HEK293 (cell line): ENCODE measurements around the gene DST.

Experiments used
- CTCF ChIA-PET: fragments of 350-600 bp; formaldehyde crosslinking; extraction: SDS; loops from one replicate; lab custom pipeline; 2021; ENCODE audit warnings: antibody characterized with exemption; lab: Yijun Ruan, JAX
- POLR2A ChIA-PET: fragments of 300-600 bp; formaldehyde crosslinking; extraction: SDS; loops from one replicate; lab custom pipeline; 2020; ENCODE audit warnings: antibody characterized with exemption, inconsistent platforms; lab: Yijun Ruan, JAX
- H3K27ac ChIP-seq: fragments of 200-500 bp; sonication (Bioruptor generic); 2 replicates; pipeline ENCODE4 v1.5.1; 2014; ENCODE audit warnings: low read depth, low read length, control low read depth, inconsistent platforms; ENCODE audit errors: extremely low read depth
- H3K36me3 ChIP-seq, 2 experiments: fragments of 200-500 bp in 1 of 2; sonication (Bioruptor generic) in 1 of 2; 1 replicate in 1 of 2; 2 replicates in 1 of 2; pipeline ENCODE4 v1.5.1; 2014 to 2017; ENCODE audit warnings: inconsistent platforms in 2 of 2, low read length in 2 of 2; ENCODE audit not compliant: control insufficient read depth in 2 of 2, insufficient read depth in 1 of 2
- H3K4me1 ChIP-seq: fragments of 200-500 bp; sonication (Bioruptor generic); 2 replicates; pipeline ENCODE4 v1.5.1; 2014; ENCODE audit warnings: mild to moderate bottlenecking, low read length, inconsistent platforms; ENCODE audit not compliant: control insufficient read depth, insufficient read depth
- H3K4me3 ChIP-seq: 2 replicates; pipeline ENCODE4 v1.5.1; 2011; ENCODE audit warnings: low read depth, mild to moderate bottlenecking, control low read depth, low read length, moderate library complexity
- H3K9me3 ChIP-seq: fragments of 200-500 bp; sonication (Bioruptor generic); 2 replicates; pipeline ENCODE4 v1.5.1; 2014; ENCODE audit warnings: low read depth, low read length, inconsistent platforms; ENCODE audit not compliant: control insufficient read depth, insufficient read depth
- ATF2 ChIP-seq: fragments of 450-650 bp; formaldehyde crosslinking; IDR thresholded peaks from 2 replicates; pipeline ENCODE4 v1.5.1; 2016; ENCODE audit warnings: missing biosample characterization, missing genetic modification characterization, low read depth
- EGR2 ChIP-seq: fragments of 450-650 bp; formaldehyde crosslinking; IDR thresholded peaks from 2 replicates; pipeline ENCODE4 v1.5.1; 2016; ENCODE audit warnings: low read depth, missing biosample characterization, missing genetic modification characterization
- ZBTB48 ChIP-seq: fragments of 450-650 bp; formaldehyde crosslinking; IDR thresholded peaks from 2 replicates; pipeline ENCODE4 v1.5.1; 2016; ENCODE audit warnings: missing biosample characterization, missing genetic modification characterization
- ZNF19 ChIP-seq: fragments of 450-650 bp; formaldehyde crosslinking; IDR thresholded peaks from 2 replicates; pipeline ENCODE4; 2016; ENCODE audit warnings: missing biosample characterization, missing genetic modification characterization, low read depth
- ZNF23 ChIP-seq: fragments of 450-650 bp; formaldehyde crosslinking; IDR thresholded peaks from 2 replicates; pipeline ENCODE4 v1.5.1; 2016; ENCODE audit warnings: missing biosample characterization, missing genetic modification characterization, borderline replicate concordance
- ZNF239 ChIP-seq: fragments of 450-650 bp; formaldehyde crosslinking; IDR thresholded peaks from 2 replicates; pipeline ENCODE4 v1.5.1; 2016; ENCODE audit warnings: missing biosample characterization, missing genetic modification characterization
- ZNF24 ChIP-seq: fragments of 450-650 bp; formaldehyde crosslinking; IDR thresholded peaks from 2 replicates; pipeline ENCODE4 v1.5.1; 2016; ENCODE audit warnings: missing biosample characterization, missing genetic modification characterization
- ZNF248 ChIP-seq: fragments of 450-650 bp; formaldehyde crosslinking; IDR thresholded peaks from 2 replicates; pipeline ENCODE4 v1.5.1; 2017; ENCODE audit warnings: missing biosample characterization, missing genetic modification characterization
- ZNF280C ChIP-seq: fragments of 450-650 bp; formaldehyde crosslinking; IDR thresholded peaks from 2 replicates; pipeline ENCODE4 v1.5.1; 2016; ENCODE audit warnings: missing biosample characterization, missing genetic modification characterization
- ZNF416 ChIP-seq: fragments of 450-650 bp; formaldehyde crosslinking; IDR thresholded peaks from 2 replicates; pipeline ENCODE4 v1.5.1; 2016; ENCODE audit warnings: missing biosample characterization, missing genetic modification characterization
- ZNF426 ChIP-seq: fragments of 450-650 bp; formaldehyde crosslinking; IDR thresholded peaks from 2 replicates; pipeline ENCODE4 v1.5.1; 2017; ENCODE audit warnings: missing biosample characterization, missing genetic modification characterization, mild to moderate bottlenecking, inconsistent platforms, moderate library complexity
- ZNF449 ChIP-seq: fragments of 450-650 bp; formaldehyde crosslinking; IDR thresholded peaks from 2 replicates; pipeline ENCODE4 v1.5.1; 2017; ENCODE audit warnings: missing biosample characterization, mild to moderate bottlenecking, missing genetic modification characterization, moderate library complexity
- ZNF529 ChIP-seq: fragments of 450-650 bp; formaldehyde crosslinking; IDR thresholded peaks from 2 replicates; pipeline ENCODE4 v1.5.1; 2017; ENCODE audit warnings: missing genetic modification characterization, missing biosample characterization; ENCODE audit not compliant: insufficient replicate concordance
- ZNF544 ChIP-seq: fragments of 450-650 bp; formaldehyde crosslinking; IDR thresholded peaks from 2 replicates; pipeline ENCODE4 v1.5.0; 2017; ENCODE audit warnings: missing biosample characterization, missing genetic modification characterization
- ZNF596 ChIP-seq: fragments of 450-650 bp; IDR thresholded peaks from 2 replicates; pipeline ENCODE4 v1.5.0; 2018; ENCODE audit warnings: missing biosample characterization, mild to moderate bottlenecking, missing genetic modification characterization, moderate library complexity
- ZNF623 ChIP-seq: fragments of 450-650 bp; formaldehyde crosslinking; IDR thresholded peaks from 2 replicates; pipeline ENCODE4 v1.5.1; 2016; ENCODE audit warnings: missing biosample characterization, missing genetic modification characterization
- ZNF626 ChIP-seq: fragments of 450-650 bp; sonication (Bioruptor Pico); formaldehyde crosslinking; IDR thresholded peaks from 2 replicates; pipeline ENCODE4 v1.5.1; 2018; ENCODE audit warnings: missing biosample characterization, missing genetic modification characterization, inconsistent platforms
- ZNF692 ChIP-seq: fragments of 450-650 bp; formaldehyde crosslinking; IDR thresholded peaks from 2 replicates; pipeline ENCODE4 v1.5.1; 2016; ENCODE audit warnings: missing biosample characterization, missing genetic modification characterization
- ZNF747 ChIP-seq: fragments of 450-650 bp; formaldehyde crosslinking; IDR thresholded peaks from 2 replicates; pipeline ENCODE4 v1.5.1; 2016; ENCODE audit warnings: missing biosample characterization, missing genetic modification characterization
- ZNF768 ChIP-seq: fragments of 450-650 bp; formaldehyde crosslinking; IDR thresholded peaks from 2 replicates; pipeline ENCODE4 v1.5.1; 2018; ENCODE audit warnings: missing biosample characterization, mild to moderate bottlenecking, missing genetic modification characterization

The DST gene

GRCh38 chr6:56420296-56420695, 222.4 kb downstream of the DST start:
- CTCF ChIA-PET = interaction anchor here (0.7 kb wide), 1 partner anchor 33 kb away, joined by 3 read pairs; no protein-coding TSS in a partner anchor
- TF ChIP-seq ZNF426 (tag by site-specific recombination) = no peak
- no peak for TF ChIP-seq ZNF23 (tag by site-specific recombination)
- TF ChIP-seq ZNF747 (tag by site-specific recombination) = no peak
- no peak for TF ChIP-seq ZBTB48 (tag by site-specific recombination)
- no peak for TF ChIP-seq ATF2 (tag by site-specific recombination)
- TF ChIP-seq ZNF19 (tag by site-specific recombination) = no peak
- TF ChIP-seq ZNF596 (tag by site-specific recombination) = no peak
- no peak for TF ChIP-seq ZNF280C (tag by site-specific recombination)
- TF ChIP-seq ZNF248 (tag by site-specific recombination) = no peak
- no peak for TF ChIP-seq ZNF449 (tag by site-specific recombination)
- no peak for TF ChIP-seq ZNF692
- no peak for TF ChIP-seq ZNF544 (tag by site-specific recombination)
- no peak for TF ChIP-seq ZNF416
- TF ChIP-seq ZNF626 (tag by site-specific recombination) = no peak
- TF ChIP-seq ZNF239 (tag by site-specific recombination) = no peak
- no peak for TF ChIP-seq EGR2
- TF ChIP-seq ZNF623 (tag by site-specific recombination) = no peak
- TF ChIP-seq ZNF24 (tag by site-specific recombination) = no peak
- TF ChIP-seq ZNF529 = no peak
- H3K27ac ChIP-seq = no peak overlapping the region
- H3K36me3 ChIP-seq = no peaks in the 10 kb centered on the region
- no peak overlapping the region for H3K4me3 ChIP-seq
- no peaks in the 10 kb centered on the region for H3K9me3 ChIP-seq
- H3K4me1 ChIP-seq = no peaks in the 10 kb centered on the region; the same call in 1 of the 2 replicates
- POLR2A ChIA-PET = no interaction called here

- Histone ChIP-seq H3K27ac (no peak overlapping the region), H3K4me1 (no peaks in the 10 kb centered on the region; the same call in 1 of the 2 replicates), H3K9me3 (no peaks in the 10 kb centered on the region), H3K36me3 (no peaks in the 10 kb centered on the region), H3K4me3 (no peak overlapping the region)
- ChIA-PET CTCF (interaction anchor here (0.5 to 0.8 kb wide), 2 partner anchors 61 to 422 kb away, joined by 3 read pairs; no protein-coding TSS in a partner anchor), POLR2A (no interaction called here)
- no peak for TF ChIP-seq ZNF768 (tag by site-specific recombination)
These were observed 223.5 kb downstream of the DST start for GRCh38 chr6:56419191-56419590.
